ENCODE results near the gene PSTPIP2. TPM values are rescaled to one million over a fixed set of nuclear protein-coding genes. Genes with fewer than 3 reads are reported as not detected.

PSTPIP2 gene
- total and polyA plus RNA-seq, 2 donors (not counting 3 experiments of a cell fraction or from before 2014, with no cell fraction given): 1.6 to 4.9 TPM

GRCh38 chr18:46061796-46062195, 10.3 kb downstream of the PSTPIP2 start:
- no peaks in the 10 kb centered on the region for H3K9me3 ChIP-seq (replicated peaks; ENCODE audit: control insufficient read depth, insufficient read depth, low read length)
- H3K4me2 ChIP-seq (ENCODE audit: insufficient read depth, low read length): no peak overlapping the region
- H3K4me1 ChIP-seq (ENCODE audit: control insufficient read depth, extremely low read depth, insufficient read depth, low read length): no peaks in the 10 kb centered on the region
- no peak overlapping the region for H3K4me3 ChIP-seq (replicated peaks in 1 of 3; ENCODE audit: insufficient read depth in 1 of 3, low read depth in 1 of 3, low read length in 3 of 3)
- H3K27ac ChIP-seq (ENCODE audit: insufficient read depth, low read depth, low read length): no peak overlapping the region
- DNase-seq (ENCODE audit: low read depth, low spot score) (no peak), FAIRE-seq (no peak)
- intact Hi-C loops (cut with micrococcal nuclease) (loop anchor here (2.0 to 10.0 kb wide), 2 partner anchors 57 to 63 kb away; no protein-coding TSS in a partner anchor), dilution Hi-C loops (cut with MboI; ENCODE audit: extremely low pct_ligation_motif_present, low sequenced_read_pairs) (no loop called here)
- H4K20me1 ChIP-seq (replicated peaks; ENCODE audit: control insufficient read depth, extremely low read depth, insufficient read depth, low read length): no peaks in the 10 kb centered on the region
- H3K27me3 ChIP-seq (ENCODE audit: control insufficient read depth in 2 of 2, insufficient read depth in 2 of 2, low read length in 2 of 2): no peaks in the 10 kb centered on the region
- H2AFZ ChIP-seq (ENCODE audit: low read depth, low read length): no peak overlapping the region
- TF ChIP-seq FOS (IDR thresholded peaks at IDR 0.05; ENCODE audit: borderline replicate concordance, insufficient read depth, low read length) (no peak), POLR2A (IDR thresholded peaks at IDR 0.05; ENCODE audit: low read depth, low read length) (no peak), EZH2 (IDR thresholded peaks at IDR 0.05; ENCODE audit: borderline replicate concordance, low read depth, low read length, severe bottlenecking) (no peak), POLR2AphosphoS5 (IDR thresholded peaks at IDR 0.05; ENCODE audit: insufficient read depth, low read depth, low read length) (no peak), MYC (IDR thresholded peaks at IDR 0.05; ENCODE audit: low read depth, low read length) (no peak), GATA2 (IDR thresholded peaks at IDR 0.05; ENCODE audit: insufficient read depth, insufficient read length, low read depth, low read length) (no peak), JUN (IDR thresholded peaks at IDR 0.05; ENCODE audit: borderline replicate concordance, insufficient read depth, insufficient read length, low read depth) (no peak)
- TF ChIP-seq, protein P1, sequence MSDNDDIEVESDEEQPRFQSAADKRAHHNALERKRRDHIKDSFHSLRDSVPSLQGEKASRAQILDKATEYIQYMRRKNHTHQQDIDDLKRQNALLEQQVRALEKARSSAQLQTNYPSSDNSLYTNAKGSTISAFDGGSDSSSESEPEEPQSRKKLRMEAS (IDR thresholded peaks at IDR 0.05; ENCODE audit: insufficient read depth, insufficient read length): no peak
- TF ChIP-seq, protein P2, sequence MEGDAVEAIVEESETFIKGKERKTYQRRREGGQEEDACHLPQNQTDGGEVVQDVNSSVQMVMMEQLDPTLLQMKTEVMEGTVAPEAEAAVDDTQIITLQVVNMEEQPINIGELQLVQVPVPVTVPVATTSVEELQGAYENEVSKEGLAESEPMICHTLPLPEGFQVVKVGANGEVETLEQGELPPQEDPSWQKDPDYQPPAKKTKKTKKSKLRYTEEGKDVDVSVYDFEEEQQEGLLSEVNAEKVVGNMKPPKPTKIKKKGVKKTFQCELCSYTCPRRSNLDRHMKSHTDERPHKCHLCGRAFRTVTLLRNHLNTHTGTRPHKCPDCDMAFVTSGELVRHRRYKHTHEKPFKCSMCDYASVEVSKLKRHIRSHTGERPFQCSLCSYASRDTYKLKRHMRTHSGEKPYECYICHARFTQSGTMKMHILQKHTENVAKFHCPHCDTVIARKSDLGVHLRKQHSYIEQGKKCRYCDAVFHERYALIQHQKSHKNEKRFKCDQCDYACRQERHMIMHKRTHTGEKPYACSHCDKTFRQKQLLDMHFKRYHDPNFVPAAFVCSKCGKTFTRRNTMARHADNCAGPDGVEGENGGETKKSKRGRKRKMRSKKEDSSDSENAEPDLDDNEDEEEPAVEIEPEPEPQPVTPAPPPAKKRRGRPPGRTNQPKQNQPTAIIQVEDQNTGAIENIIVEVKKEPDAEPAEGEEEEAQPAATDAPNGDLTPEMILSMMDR (IDR thresholded peaks at IDR 0.05; ENCODE audit: extremely low read depth in 1 of 2, insufficient read depth in 1 of 2, low read depth in 1 of 2, low read length in 2 of 2): no peak
- H3K36me3 ChIP-seq (ENCODE audit: control insufficient read depth in 2 of 2, extremely low read depth in 1 of 2, insufficient read depth in 2 of 2, low read length in 2 of 2): no peaks in the 10 kb centered on the region
- no peaks in the 10 kb centered on the region for H3K9me1 ChIP-seq (replicated peaks; ENCODE audit: control insufficient read depth, extremely low read depth, insufficient read depth, low read length)
- CTCF ChIA-PET: interaction anchor here (1.8 to 2.7 kb wide), 2 partner anchors 8 to 12 kb away, joined by 7 to 13 read pairs; no protein-coding TSS in a partner anchor
- H3K9ac ChIP-seq (replicated peaks; ENCODE audit: extremely low read depth, insufficient read depth, low read length): no peak overlapping the region
- BruUV-seq (replicated peaks): no TSS peak
- no peaks in the 10 kb centered on the region for H3K79me2 ChIP-seq (ENCODE audit: control insufficient read depth, insufficient read depth, low read length)
- POLR2A ChIA-PET: no interaction called here

Data from endothelial cell of umbilical vein (primary cell).